WI38 (cell line): ENCODE results near the gene ETV7.

Source experiments
- H3K4me3 ChIP-seq: 2 replicates; pipeline ENCODE4 v1.5.1; 2011; ENCODE audit warnings: low read depth, mild to moderate bottlenecking, control low read depth, low read length
- TF ChIP-seq, protein P1 (sequence below): IDR thresholded peaks from 2 replicates; pipeline ENCODE4 v1.5.1; 2012; ENCODE audit warnings: low read depth, mild to moderate bottlenecking, control low read depth, low read length

ETV7 gene

DNA sequence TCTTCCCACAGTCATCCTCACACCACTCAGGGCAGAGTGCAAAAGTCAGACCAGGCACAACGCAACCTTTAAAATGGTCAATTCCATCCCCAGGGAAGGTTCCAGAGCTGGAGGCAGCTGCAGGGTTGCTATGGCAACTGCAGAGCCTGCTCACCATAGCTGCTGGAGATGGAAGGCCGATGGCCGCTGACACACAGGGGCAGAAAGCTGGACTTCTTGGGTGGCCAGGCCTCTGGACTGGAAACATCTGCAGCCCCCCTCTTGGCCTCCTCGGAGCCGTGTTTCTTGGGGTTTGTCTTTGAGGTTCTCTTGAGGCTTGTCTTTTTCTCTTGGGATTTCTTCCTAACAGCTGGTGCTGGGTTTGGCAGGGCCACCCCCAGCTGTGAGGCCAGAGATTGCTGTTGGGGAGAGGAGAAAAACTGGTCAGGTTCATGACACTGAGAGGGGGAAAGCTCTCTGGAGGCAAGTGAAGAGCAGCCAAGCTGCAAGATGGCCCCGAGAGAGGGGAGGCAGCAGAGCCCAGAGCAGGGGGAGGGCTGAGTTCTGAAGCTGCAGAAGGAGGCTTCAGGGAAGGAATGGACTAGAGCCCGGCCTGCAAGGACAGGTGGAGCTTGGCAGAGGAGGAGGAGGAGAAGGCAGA, 61.0 kb downstream of the ETV7 start:
- H3K4me3 ChIP-seq: no peak overlapping the region
- TF ChIP-seq, protein P1, sequence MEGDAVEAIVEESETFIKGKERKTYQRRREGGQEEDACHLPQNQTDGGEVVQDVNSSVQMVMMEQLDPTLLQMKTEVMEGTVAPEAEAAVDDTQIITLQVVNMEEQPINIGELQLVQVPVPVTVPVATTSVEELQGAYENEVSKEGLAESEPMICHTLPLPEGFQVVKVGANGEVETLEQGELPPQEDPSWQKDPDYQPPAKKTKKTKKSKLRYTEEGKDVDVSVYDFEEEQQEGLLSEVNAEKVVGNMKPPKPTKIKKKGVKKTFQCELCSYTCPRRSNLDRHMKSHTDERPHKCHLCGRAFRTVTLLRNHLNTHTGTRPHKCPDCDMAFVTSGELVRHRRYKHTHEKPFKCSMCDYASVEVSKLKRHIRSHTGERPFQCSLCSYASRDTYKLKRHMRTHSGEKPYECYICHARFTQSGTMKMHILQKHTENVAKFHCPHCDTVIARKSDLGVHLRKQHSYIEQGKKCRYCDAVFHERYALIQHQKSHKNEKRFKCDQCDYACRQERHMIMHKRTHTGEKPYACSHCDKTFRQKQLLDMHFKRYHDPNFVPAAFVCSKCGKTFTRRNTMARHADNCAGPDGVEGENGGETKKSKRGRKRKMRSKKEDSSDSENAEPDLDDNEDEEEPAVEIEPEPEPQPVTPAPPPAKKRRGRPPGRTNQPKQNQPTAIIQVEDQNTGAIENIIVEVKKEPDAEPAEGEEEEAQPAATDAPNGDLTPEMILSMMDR: no peak

DNA sequence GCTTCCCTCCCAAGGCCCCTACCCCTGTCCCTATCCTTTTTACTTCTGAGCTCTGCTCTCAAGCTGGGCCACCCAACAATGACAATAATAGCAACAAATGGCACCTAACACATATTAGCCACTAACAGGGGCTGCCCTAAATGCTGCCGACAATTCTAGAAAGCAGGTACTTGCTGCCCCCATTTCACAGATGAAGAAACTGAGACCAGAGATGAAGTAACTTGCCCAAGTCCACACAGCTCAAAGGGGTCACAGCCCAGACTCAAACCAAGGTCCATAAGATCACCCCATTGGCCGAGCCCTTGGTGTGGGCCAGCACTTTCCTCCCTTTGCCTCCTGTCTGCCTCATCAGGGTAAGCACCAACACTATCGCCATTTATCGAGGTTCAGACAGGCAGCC, 62.8 kb downstream of the ETV7 start:
- TF ChIP-seq, protein P1: no peak
- H3K4me3 ChIP-seq: no peak overlapping the region

DNA sequence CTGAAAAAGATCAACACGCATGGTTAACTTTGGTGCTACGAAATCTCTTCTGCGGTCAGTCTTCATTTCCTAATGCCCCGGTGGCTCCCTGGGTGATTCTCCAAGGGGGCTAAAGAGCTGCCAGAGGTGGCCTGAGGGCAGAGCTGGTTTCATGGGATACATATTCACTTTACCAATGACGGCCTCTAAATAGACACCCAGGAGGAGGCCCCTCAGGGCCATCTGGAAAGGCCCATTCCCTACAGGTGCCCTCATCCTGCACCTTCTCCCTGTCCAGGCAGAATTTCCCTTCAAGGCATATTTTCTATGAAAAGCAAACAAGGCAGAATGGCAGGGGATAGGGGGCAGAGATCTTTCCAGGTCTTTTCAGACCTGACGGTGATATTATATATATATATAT, 63.3 kb downstream of the ETV7 start:
- H3K4me3 ChIP-seq: no peak overlapping the region
- TF ChIP-seq, protein P1: no peak

DNA sequence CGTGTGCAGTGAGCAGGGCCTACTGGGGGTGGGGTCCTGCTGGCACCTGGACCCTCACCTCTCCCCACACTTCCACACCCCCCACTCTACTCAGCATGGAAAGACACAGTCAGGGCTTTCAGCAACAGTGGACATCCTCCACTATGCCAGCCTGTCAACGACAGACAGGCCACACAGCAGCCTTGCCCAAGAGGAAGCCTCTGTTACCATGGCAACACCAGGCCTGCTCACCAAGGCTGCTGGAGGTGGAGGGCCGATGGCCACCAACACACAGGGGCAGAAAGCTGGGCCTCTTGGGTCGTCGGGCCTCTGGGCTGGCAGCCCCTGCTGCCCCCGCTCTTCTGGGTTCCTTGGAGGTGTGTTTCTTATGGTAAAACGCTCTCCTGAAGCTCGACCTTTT, 64.4 kb downstream of the ETV7 start:
- TF ChIP-seq, protein P1: no peak
- no peak overlapping the region for H3K4me3 ChIP-seq

GRCh38 chr6:36322591-36322990, 64.9 kb downstream of the ETV7 start:
- TF ChIP-seq, protein P1: no peak
- no peak overlapping the region for H3K4me3 ChIP-seq

- H3K4me3 ChIP-seq: no peak overlapping the region
- TF ChIP-seq, protein P1: no peak
Observed at GRCh38 chr6:36320475-36320874, 67.0 kb downstream of the ETV7 start.

GRCh38 chr6:36319821-36320220, 67.6 kb downstream of the ETV7 start:
- H3K4me3 ChIP-seq: no peak overlapping the region
- TF ChIP-seq, protein P1: no peak
